Trophoblast cell (in vitro differentiated cells and primary cell): Measurements from ENCODE around the gene LRMDA.

Experiments used
- DNase-seq, 2 donors: peaks; one replicate each; pipeline ENCODE4 v3.0.0-alpha.2; 2016
- H2AFZ ChIP-seq: 2 replicates; pipeline ENCODE4 v1.6.1; 2013; ENCODE audit warnings: low read length, moderate library complexity, mild to moderate bottlenecking; ENCODE audit not compliant: insufficient read depth, poor library complexity
- H2AK5ac ChIP-seq: 2 replicates; pipeline ENCODE4 v1.6.1; 2013; ENCODE audit warnings: mild to moderate bottlenecking, low read length
- H2BK120ac ChIP-seq: 2 replicates; pipeline ENCODE4 v1.6.1; 2013; ENCODE audit warnings: low read length, mild to moderate bottlenecking, moderate library complexity; ENCODE audit not compliant: insufficient read depth, poor library complexity
- H2BK12ac ChIP-seq: 2 replicates; pipeline ENCODE4 v1.6.1; 2013; ENCODE audit warnings: mild to moderate bottlenecking, low read length, moderate library complexity
- H2BK5ac ChIP-seq: 2 replicates; pipeline ENCODE4 v1.6.1; 2013; ENCODE audit warnings: low read length, low read depth, moderate library complexity, mild to moderate bottlenecking; ENCODE audit not compliant: poor library complexity
- H3K14ac ChIP-seq: 2 replicates; pipeline ENCODE4 v1.6.1; 2013; ENCODE audit warnings: mild to moderate bottlenecking, low read length
- H3K18ac ChIP-seq: 2 replicates; pipeline ENCODE4 v1.6.1; 2013; ENCODE audit warnings: mild to moderate bottlenecking, low read length
- H3K23ac ChIP-seq: 2 replicates; pipeline ENCODE4 v1.6.1; 2013; ENCODE audit warnings: low read length
- H3K27ac ChIP-seq: 2 replicates; pipeline ENCODE4 v1.5.1; 2013; ENCODE audit warnings: low read depth, mild to moderate bottlenecking, inconsistent platforms, low read length, moderate library complexity
- H3K27me3 ChIP-seq: 2 replicates; pipeline ENCODE4 v1.6.1; 2013; ENCODE audit warnings: inconsistent platforms, mild to moderate bottlenecking, low read length, moderate library complexity; ENCODE audit not compliant: insufficient read depth
- H3K36me3 ChIP-seq, 2 experiments: 1 replicate in 1 of 2; 2 replicates in 1 of 2; pipeline ENCODE4 v1.6.1; 2013; ENCODE audit warnings: low read length in 2 of 2, mild to moderate bottlenecking in 2 of 2, moderate library complexity in 1 of 2; ENCODE audit not compliant: insufficient read depth in 2 of 2, control insufficient read depth in 1 of 2
- H3K4ac ChIP-seq: 2 replicates; pipeline ENCODE4 v1.6.1; 2013; ENCODE audit warnings: low read depth, mild to moderate bottlenecking, low read length, moderate library complexity
- H3K4me1 ChIP-seq, 2 experiments: 1 replicate in 1 of 2; 2 replicates in 1 of 2; pipeline ENCODE4 v1.6.1; 2013; ENCODE audit warnings: low read length in 2 of 2, mild to moderate bottlenecking in 2 of 2, moderate library complexity in 1 of 2; ENCODE audit not compliant: insufficient read depth in 2 of 2, control insufficient read depth in 1 of 2
- H3K4me2 ChIP-seq: 2 replicates; pipeline ENCODE4 v1.6.1; 2013; ENCODE audit warnings: inconsistent platforms, mild to moderate bottlenecking, low read length, moderate library complexity
- H3K4me3 ChIP-seq: 2 replicates; pipeline ENCODE4 v1.5.1; 2013; ENCODE audit warnings: mild to moderate bottlenecking, low read depth, low read length, inconsistent platforms
- H3K79me1 ChIP-seq: one replicate; pipeline ENCODE4 v1.6.1; 2013; ENCODE audit warnings: low read length
- H3K79me2 ChIP-seq: 2 replicates; pipeline ENCODE4 v1.6.1; 2013; ENCODE audit warnings: low read length, mild to moderate bottlenecking; ENCODE audit not compliant: control insufficient read depth, insufficient read depth, poor library complexity
- H3K9ac ChIP-seq: 2 replicates; pipeline ENCODE4 v1.6.1; 2013; ENCODE audit warnings: mild to moderate bottlenecking, low read length
- H3K9me3 ChIP-seq: 2 replicates; pipeline ENCODE4 v1.6.1; 2013; ENCODE audit warnings: low read depth, mild to moderate bottlenecking, control low read depth, inconsistent platforms, low read length; ENCODE audit not compliant: insufficient read depth
- H4K12ac ChIP-seq: 2 replicates; pipeline ENCODE4 v1.6.1; 2013; ENCODE audit warnings: low read depth, mild to moderate bottlenecking, low read length, moderate library complexity
- H4K8ac ChIP-seq: 2 replicates; pipeline ENCODE4 v1.6.1; 2013; ENCODE audit warnings: low read depth, mild to moderate bottlenecking, low read length, moderate library complexity
- H4K91ac ChIP-seq: one replicate; pipeline ENCODE4 v1.6.1; 2013; ENCODE audit warnings: low read depth, mild to moderate bottlenecking, low read length, moderate library complexity
- WGBS: extraction: QIAGEN DNeasy Blood & Tissue Kit; methylation state at CpG from one replicate; pipeline ENCODE4 v1.1.7; 2013; ENCODE audit warnings: missing lambda C conversion rate; ENCODE audit not compliant: insufficient read length, insufficient coverage; ENCODE audit errors: extremely low coverage; 5-methylcytosine and 5-hydroxymethylcytosine counted together

The LRMDA gene

GRCh38 chr10:76150876-76151288, 719.5 kb downstream of the LRMDA start:
- peaks cover 3% of the 10 kb centered on the region for H3K9me3 ChIP-seq
- H3K23ac ChIP-seq, result no peak overlapping the region
- peaks cover 0 to 1% of the 10 kb centered on the region in 2 experiments for H3K36me3 ChIP-seq
- H2BK5ac ChIP-seq, result peak overlapping the region; percentile 51
- H2AK5ac ChIP-seq, result no peak overlapping the region
- no peak overlapping the region for H3K4me3 ChIP-seq
- H3K9ac ChIP-seq, result no peak overlapping the region
- peaks cover 22% of the 10 kb centered on the region for H3K79me1 ChIP-seq
- peak overlapping the region; percentile 97 for H2BK120ac ChIP-seq
- H4K8ac ChIP-seq, result peak overlapping the region; percentile 69
- peak overlapping the region; percentile 34 for H3K4ac ChIP-seq
- H3K79me2 ChIP-seq, result no peaks in the 10 kb centered on the region
- H3K27ac ChIP-seq, result peak overlapping the region; percentile 66
- no peak for DNase-seq
- peak overlapping the region; percentile 75 for H3K18ac ChIP-seq
- peak overlapping the region; percentile 66 for H2AFZ ChIP-seq
- peak overlapping the region; percentile 74 for H4K91ac ChIP-seq
- peak overlapping the region; percentile 44 for H4K12ac ChIP-seq
- peaks cover 16 to 21% of the 10 kb centered on the region in 2 experiments for H3K4me1 ChIP-seq
- peak overlapping the region; percentile 33 for H3K14ac ChIP-seq
- peak overlapping the region; percentile 59 for H2BK12ac ChIP-seq
- WGBS, result no CpG with 5 or more reads among the region's 7 CpGs
- H3K27me3 ChIP-seq, result no peaks in the 10 kb centered on the region
- H3K4me2 ChIP-seq, result no peak overlapping the region

- H2BK12ac ChIP-seq, result no peak overlapping the region
- no peak overlapping the region for H3K4me3 ChIP-seq
- no peak for DNase-seq
- no peak overlapping the region for H3K18ac ChIP-seq
- 100% methylated on average over 1 of the region's 1 CpG for WGBS
- peaks cover 0 to 1% of the 10 kb centered on the region in 2 experiments for H3K36me3 ChIP-seq
- no peaks in the 10 kb centered on the region for H3K27me3 ChIP-seq
- no peak overlapping the region for H2AK5ac ChIP-seq
- H3K4me1 ChIP-seq, result peaks cover 20 to 28% of the 10 kb centered on the region in 2 experiments
- H3K79me2 ChIP-seq, result no peaks in the 10 kb centered on the region
- H4K12ac ChIP-seq, result no peak overlapping the region
- H2BK5ac ChIP-seq, result no peak overlapping the region
- peaks cover 23% of the 10 kb centered on the region for H3K79me1 ChIP-seq
- no peak overlapping the region for H3K27ac ChIP-seq
- H3K9ac ChIP-seq, result no peak overlapping the region
- no peak overlapping the region for H4K91ac ChIP-seq
- H3K23ac ChIP-seq, result no peak overlapping the region
- no peak overlapping the region for H3K14ac ChIP-seq
- H2BK120ac ChIP-seq, result no peak overlapping the region
- no peak overlapping the region for H3K4me2 ChIP-seq
- H2AFZ ChIP-seq, result no peak overlapping the region
- no peak overlapping the region for H4K8ac ChIP-seq
- peaks cover 3% of the 10 kb centered on the region for H3K9me3 ChIP-seq
- H3K4ac ChIP-seq, result no peak overlapping the region
Measured at GRCh38 chr10:76152186-76152585, 720.8 kb downstream of the LRMDA start.

GRCh38 chr10:76155961-76156360, 724.5 kb downstream of the LRMDA start:
- no peak overlapping the region for H3K14ac ChIP-seq
- no CpG with 5 or more reads among the region's 1 CpG for WGBS
- H3K79me1 ChIP-seq, result peaks cover 9% of the 10 kb centered on the region
- no peaks in the 10 kb centered on the region for H3K9me3 ChIP-seq
- no peaks in the 10 kb centered on the region for H3K36me3 ChIP-seq
- H4K8ac ChIP-seq, result no peak overlapping the region
- no peak overlapping the region for H3K4me2 ChIP-seq
- peak overlapping the region; percentile 38 for H2BK12ac ChIP-seq
- peak overlapping the region; percentile 21 for H4K91ac ChIP-seq
- peak overlapping the region; percentile 23 for H2BK120ac ChIP-seq
- H3K23ac ChIP-seq, result no peak overlapping the region
- no peak for DNase-seq
- H2AK5ac ChIP-seq, result no peak overlapping the region
- peaks cover 7 to 11% of the 10 kb centered on the region in 2 experiments for H3K4me1 ChIP-seq
- peak overlapping the region; percentile 44 for H2BK5ac ChIP-seq
- H3K4ac ChIP-seq, result no peak overlapping the region
- no peak overlapping the region for H4K12ac ChIP-seq
- H3K4me3 ChIP-seq, result no peak overlapping the region
- H3K27me3 ChIP-seq, result no peaks in the 10 kb centered on the region
- no peaks in the 10 kb centered on the region for H3K79me2 ChIP-seq
- no peak overlapping the region for H3K18ac ChIP-seq
- peak overlapping the region; percentile 68 for H3K27ac ChIP-seq
- H2AFZ ChIP-seq, result no peak overlapping the region
- no peak overlapping the region for H3K9ac ChIP-seq

- H3K27ac ChIP-seq, result no peak overlapping the region
- H2BK120ac ChIP-seq, result no peak overlapping the region
- H3K4me1 ChIP-seq, result peaks cover 4 to 8% of the 10 kb centered on the region in 2 experiments
- no peak overlapping the region for H3K14ac ChIP-seq
- H3K23ac ChIP-seq, result no peak overlapping the region
- H3K18ac ChIP-seq, result no peak overlapping the region
- no peak overlapping the region for H2BK12ac ChIP-seq
- H3K4ac ChIP-seq, result no peak overlapping the region
- no peak overlapping the region for H3K9ac ChIP-seq
- H3K4me3 ChIP-seq, result no peak overlapping the region
- H3K79me2 ChIP-seq, result no peaks in the 10 kb centered on the region
- H4K91ac ChIP-seq, result no peak overlapping the region
- no peak overlapping the region for H3K4me2 ChIP-seq
- H3K27me3 ChIP-seq, result no peaks in the 10 kb centered on the region
- H4K8ac ChIP-seq, result no peak overlapping the region
- H4K12ac ChIP-seq, result no peak overlapping the region
- peaks cover 2% of the 10 kb centered on the region for H3K79me1 ChIP-seq
- H2AFZ ChIP-seq, result no peak overlapping the region
- no CpG with 5 or more reads among the region's 12 CpGs for WGBS
- DNase-seq, result no peak
- no peak overlapping the region for H2BK5ac ChIP-seq
- H3K9me3 ChIP-seq, result peaks cover 1% of the 10 kb centered on the region
- no peaks in the 10 kb centered on the region for H3K36me3 ChIP-seq
- no peak overlapping the region for H2AK5ac ChIP-seq
Measured at GRCh38 chr10:76160446-76161300, 729.2 kb downstream of the LRMDA start.
